ENCODE measurements around the gene TMEM198. TPM values are rescaled to one million over a fixed set of nuclear protein-coding genes. Genes with fewer than 3 reads are reported as not detected.

The TMEM198 gene
- total RNA-seq, 2 experiments from 2014 or later = 0.95 to 1.0 TPM

GRCh38 chr2:219544567-219544966, 739 bp downstream of the TMEM198 start:
- Mint-ChIP-seq H3K27me3 (peaks cover 17% of the 10 kb centered on the region), H3K4me3 (peak overlapping the region; percentile 74), H3K9me3 (no peaks in the 10 kb centered on the region), H3K36me3 (ENCODE audit: low read depth) (peaks cover 7% of the 10 kb centered on the region), H3K27ac (peak overlapping the region; percentile 44), H3K4me1 (peaks cover 23% of the 10 kb centered on the region)
- ChIA-PET CTCF (interaction anchor here (1.3 to 4.9 kb wide), 5 partner anchors 13 to 98 kb away, joined by 3 to 34 read pairs (median 3); partner anchors contain the start of gene STK11IP), POLR2A (interaction anchor here (2.4 kb wide), 1 partner anchor 8 kb away, joined by 12 read pairs; no protein-coding TSS in a partner anchor)
- no peak for DNase-seq

GRCh38 chr2:219545295-219545942, 1.6 kb downstream of the TMEM198 start:
- Mint-ChIP-seq H3K9me3 (no peaks in the 10 kb centered on the region), H3K27ac (no peak overlapping the region), H3K4me3 (no peak overlapping the region), H3K36me3 (ENCODE audit: low read depth) (peaks cover 4% of the 10 kb centered on the region), H3K27me3 (peaks cover 17% of the 10 kb centered on the region), H3K4me1 (peaks cover 23% of the 10 kb centered on the region)
- ChIA-PET CTCF (interaction anchor here (0.8 to 3.3 kb wide), 5 partner anchors 15 to 97 kb away, joined by 3 to 13 read pairs (median 3); partner anchors contain the start of gene STK11IP), POLR2A (interaction anchor here (2.4 kb wide), 1 partner anchor 7 kb away, joined by 12 read pairs; no protein-coding TSS in a partner anchor)
- no peak for DNase-seq

- Mint-ChIP-seq H3K27me3 (peaks cover 22% of the 10 kb centered on the region), H3K4me3 (no peak overlapping the region), H3K27ac (no peak overlapping the region), H3K9me3 (no peaks in the 10 kb centered on the region), H3K4me1 (peaks cover 24% of the 10 kb centered on the region), H3K36me3 (ENCODE audit: low read depth) (peaks cover 2% of the 10 kb centered on the region)
- CTCF ChIA-PET = interaction anchor here (0.8 to 3.3 kb wide), 5 partner anchors 14 to 96 kb away, joined by 3 to 13 read pairs (median 3); partner anchors contain the start of gene STK11IP
- POLR2A ChIA-PET = no interaction called here
- no peak for DNase-seq
These were observed 2.1 kb downstream of the TMEM198 start for GRCh38 chr2:219545943-219546352.

DNA sequence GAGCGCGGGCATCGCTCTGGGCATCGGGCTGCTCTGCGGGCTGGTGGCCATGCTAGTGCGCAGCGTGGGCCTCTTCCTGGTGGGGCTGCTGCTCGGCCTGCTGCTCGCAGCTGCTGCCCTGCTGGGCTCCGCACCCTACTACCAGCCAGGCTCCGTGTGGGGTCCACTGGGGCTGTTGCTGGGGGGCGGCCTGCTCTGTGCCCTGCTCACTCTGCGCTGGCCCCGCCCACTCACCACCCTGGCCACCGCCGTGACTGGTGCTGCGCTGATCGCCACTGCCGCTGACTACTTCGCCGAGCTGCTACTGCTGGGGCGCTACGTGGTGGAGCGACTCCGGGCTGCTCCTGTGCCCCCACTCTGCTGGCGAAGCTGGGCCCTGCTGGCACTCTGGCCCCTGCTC, 3.8 kb downstream of the TMEM198 start:
- CTCF ChIA-PET = interaction anchor here (3.6 kb wide), 1 partner anchor 13 kb away, joined by 12 read pairs; no protein-coding TSS in a partner anchor
- H3K27me3 Mint-ChIP-seq = peaks cover 32% of the 10 kb centered on the region
- no peaks in the 10 kb centered on the region for H3K9me3 Mint-ChIP-seq
- no peak for DNase-seq
- H3K4me3 Mint-ChIP-seq = no peak overlapping the region
- H3K36me3 Mint-ChIP-seq (ENCODE audit: low read depth) = no peaks in the 10 kb centered on the region
- H3K4me1 Mint-ChIP-seq = peaks cover 18% of the 10 kb centered on the region
- H3K27ac Mint-ChIP-seq = no peak overlapping the region
- POLR2A ChIA-PET = no interaction called here

DNA sequence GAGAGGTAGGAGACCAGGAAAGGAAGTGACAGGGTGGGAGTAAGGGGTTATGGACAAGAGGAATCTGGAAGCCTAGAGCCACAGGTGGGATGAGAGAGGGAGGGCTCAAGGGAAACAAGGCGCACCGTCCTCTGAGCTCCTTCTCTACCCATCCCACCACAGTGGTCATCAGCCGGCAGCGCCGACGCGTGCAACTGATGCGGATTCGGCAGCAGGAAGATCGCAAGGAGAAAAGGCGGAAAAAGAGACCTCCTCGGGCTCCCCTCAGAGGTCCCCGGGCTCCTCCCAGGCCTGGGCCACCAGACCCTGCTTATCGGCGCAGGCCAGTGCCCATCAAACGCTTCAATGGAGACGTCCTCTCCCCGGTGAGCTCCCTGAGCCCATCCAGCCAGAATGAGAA, 5.2 kb downstream of the TMEM198 start:
- ChIA-PET CTCF (interaction anchor here (0.9 to 3.6 kb wide), 2 partner anchors 9 to 11 kb away, joined by 4 to 12 read pairs; no protein-coding TSS in a partner anchor), POLR2A (no interaction called here)
- Mint-ChIP-seq H3K4me3 (no peak overlapping the region), H3K4me1 (peaks cover 15% of the 10 kb centered on the region), H3K36me3 (ENCODE audit: low read depth) (no peaks in the 10 kb centered on the region), H3K27me3 (peaks cover 37% of the 10 kb centered on the region), H3K27ac (no peak overlapping the region), H3K9me3 (no peaks in the 10 kb centered on the region)
- DNase-seq = no peak

DNA sequence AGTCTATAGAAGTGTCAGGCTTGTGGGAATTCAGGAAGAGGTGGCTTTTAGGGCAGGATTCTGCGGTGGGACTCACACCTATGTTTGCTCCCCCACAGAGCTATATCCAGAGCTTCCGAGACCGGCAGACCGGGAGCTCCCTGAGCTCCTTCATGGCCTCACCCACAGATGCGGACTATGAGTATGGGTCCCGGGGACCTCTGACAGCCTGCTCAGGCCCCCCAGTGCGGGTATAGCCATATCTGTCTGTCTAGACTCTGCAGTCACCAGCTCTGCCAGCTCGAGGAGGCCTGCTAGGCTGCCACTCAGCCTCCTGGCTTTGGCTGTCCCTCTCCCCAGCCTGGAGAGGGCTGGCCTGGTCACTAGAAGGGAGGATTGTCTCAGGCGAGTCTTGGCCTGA, 5.8 kb downstream of the TMEM198 start:
- H3K9me3 Mint-ChIP-seq = no peaks in the 10 kb centered on the region
- POLR2A ChIA-PET = no interaction called here
- no peak for DNase-seq

DNA sequence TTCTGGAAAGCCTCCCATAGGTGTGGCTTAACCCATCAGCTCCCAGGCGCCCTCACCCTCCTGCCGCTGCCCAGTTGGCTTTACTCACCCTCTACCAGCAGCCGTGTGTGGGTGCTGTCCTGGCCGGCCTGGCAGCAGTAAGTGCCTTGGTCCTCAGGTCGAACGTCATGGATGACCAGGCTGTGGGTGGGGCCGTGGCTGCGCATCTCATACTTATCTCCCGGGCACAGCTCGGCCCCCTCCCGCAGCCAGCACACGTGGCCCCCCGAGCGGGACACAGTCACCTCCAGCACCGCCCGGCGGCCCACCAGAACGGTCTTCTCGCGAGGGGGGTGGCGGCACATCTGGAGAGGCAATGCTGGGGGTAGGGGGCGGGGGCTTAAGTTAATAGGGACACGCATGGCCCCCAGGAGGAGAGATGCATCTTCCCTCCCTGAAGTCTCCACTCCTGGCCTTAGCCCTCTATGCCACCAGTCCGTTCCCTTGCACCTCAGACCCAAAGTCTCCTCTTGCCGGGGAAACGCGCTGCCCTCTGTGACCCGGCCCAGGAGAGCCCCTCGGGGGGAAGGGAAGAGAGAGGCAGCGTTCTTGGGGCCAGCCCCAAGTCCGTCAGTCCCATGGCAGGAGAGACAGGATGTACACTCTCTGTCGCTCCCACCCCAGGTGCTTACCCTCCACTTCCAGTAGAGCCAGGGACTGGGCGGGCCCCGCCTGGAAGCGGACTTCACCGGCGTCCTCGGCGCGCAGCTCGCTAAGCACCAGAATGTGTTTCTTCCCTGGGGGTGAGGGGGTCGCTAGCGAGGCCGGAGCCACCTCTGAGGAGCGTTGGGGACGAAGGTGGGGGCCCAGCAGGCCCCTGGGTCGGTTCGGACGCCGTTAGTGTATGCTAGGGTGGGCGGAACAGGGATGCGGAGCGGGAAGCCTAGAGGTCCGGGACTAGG, 7.9 kb downstream of the TMEM198 start:
- Mint-ChIP-seq H3K9me3 (no peaks in the 10 kb centered on the region), H3K4me3 (peak overlapping the region; percentile 70), H3K27ac (no peak overlapping the region), H3K36me3 (ENCODE audit: low read depth) (no peaks in the 10 kb centered on the region), H3K4me1 (peaks cover 8% of the 10 kb centered on the region), H3K27me3 (peaks cover 23% of the 10 kb centered on the region)
- no peak for DNase-seq
- CTCF ChIA-PET = interaction anchor here (1.1 to 3.6 kb wide), 5 partner anchors 9 to 11 kb away, joined by 3 to 12 read pairs (median 6); no protein-coding TSS in a partner anchor
- POLR2A ChIA-PET = interaction anchor here (1.0 to 2.0 kb wide), 3 partner anchors 8 to 54 kb away, joined by 3 to 12 read pairs (median 4); partner anchors contain the start of genes CHPF and TMEM198

More for the DNA sequence above, 5.8 kb downstream of the TMEM198 start:
- Mint-ChIP-seq H3K36me3 (ENCODE audit: low read depth) (no peaks in the 10 kb centered on the region), H3K27me3 (peaks cover 34% of the 10 kb centered on the region), H3K4me1 (peaks cover 10% of the 10 kb centered on the region), H3K27ac (no peak overlapping the region), H3K4me3 (no peak overlapping the region)
- CTCF ChIA-PET = interaction anchor here (0.9 to 3.6 kb wide), 2 partner anchors 8 to 11 kb away, joined by 4 to 12 read pairs; no protein-coding TSS in a partner anchor

DNA sequence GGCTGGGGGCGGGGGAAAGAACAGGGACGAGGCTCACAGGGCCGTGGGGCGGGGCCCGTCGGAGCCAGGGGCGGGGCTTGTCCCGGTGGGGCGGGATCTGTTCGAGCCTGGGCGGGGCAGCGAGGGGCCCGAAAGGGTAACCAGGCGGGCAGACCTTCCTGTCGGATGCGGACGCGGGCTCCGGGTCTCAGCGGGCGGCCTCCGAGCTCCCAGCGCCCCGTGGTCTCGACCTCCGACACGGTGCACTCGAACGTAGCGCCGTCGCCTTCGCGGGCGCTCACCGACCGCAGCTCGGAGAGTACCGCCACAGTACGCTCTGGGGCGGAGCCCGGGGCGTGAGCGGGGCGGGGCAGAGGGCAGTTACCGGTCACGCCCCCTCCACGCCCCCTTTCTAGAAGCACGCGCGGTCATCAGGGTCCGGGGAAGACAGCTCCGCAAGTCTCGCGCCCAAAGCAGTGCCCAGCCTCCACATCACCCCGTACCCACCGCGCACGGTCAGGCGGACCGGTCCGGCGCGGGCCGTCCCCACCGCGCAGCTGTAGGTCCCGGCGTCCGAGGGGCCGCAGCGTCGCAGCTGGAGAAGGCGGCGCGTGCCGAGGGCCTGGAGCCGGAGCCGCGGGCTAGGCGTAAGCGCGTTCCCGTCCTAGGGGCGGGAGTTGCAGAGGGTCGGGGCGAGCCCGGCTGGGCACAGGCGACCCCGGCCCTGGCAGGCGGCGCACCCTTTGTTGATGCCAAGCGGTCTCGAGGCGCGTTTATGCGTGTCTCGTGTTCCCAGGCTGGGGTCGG, 8.7 kb downstream of the TMEM198 start:
- Mint-ChIP-seq H3K4me1 (peaks cover 8% of the 10 kb centered on the region), H3K27me3 (peaks cover 23% of the 10 kb centered on the region)

DNA sequence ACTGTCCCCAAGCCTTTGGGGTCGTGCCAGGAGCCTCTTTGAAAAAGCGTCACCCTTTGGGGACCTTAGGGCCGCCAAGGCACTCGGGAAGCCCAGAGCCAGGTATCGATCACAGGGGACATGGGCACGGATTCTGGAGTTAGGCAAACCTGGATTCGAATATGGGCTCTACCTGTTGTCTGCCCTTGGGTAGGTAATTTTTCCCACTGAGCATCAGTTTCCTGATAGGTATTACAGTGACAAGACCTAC, 9.3 kb downstream of the TMEM198 start:
- DNase-seq = no peak
- H3K36me3 Mint-ChIP-seq (ENCODE audit: low read depth) = no peaks in the 10 kb centered on the region
- no peaks in the 10 kb centered on the region for H3K9me3 Mint-ChIP-seq
- peak overlapping the region; percentile 24 for H3K4me3 Mint-ChIP-seq
- CTCF ChIA-PET = interaction anchor here (1.1 to 1.5 kb wide), 3 partner anchors 9 to 12 kb away, joined by 3 to 6 read pairs (median 4); no protein-coding TSS in a partner anchor
- peaks cover 23% of the 10 kb centered on the region for H3K27me3 Mint-ChIP-seq
- H3K27ac Mint-ChIP-seq = no peak overlapping the region
- peaks cover 8% of the 10 kb centered on the region for H3K4me1 Mint-ChIP-seq
- POLR2A ChIA-PET = interaction anchor here (2.0 kb wide), 1 partner anchor 9 kb away, joined by 12 read pairs; the partner anchor contains the start of genes CHPF and TMEM198

More for the DNA sequence above, 8.7 kb downstream of the TMEM198 start:
- Mint-ChIP-seq H3K9me3 (no peaks in the 10 kb centered on the region), H3K27ac (no peak overlapping the region), H3K36me3 (ENCODE audit: low read depth) (no peaks in the 10 kb centered on the region), H3K4me3 (peak overlapping the region; percentile 70)
- ChIA-PET POLR2A (interaction anchor here (1.0 to 2.0 kb wide), 2 partner anchors 9 to 55 kb away, joined by 4 to 12 read pairs; partner anchors contain the start of genes CHPF and TMEM198), CTCF (interaction anchor here (0.6 to 1.5 kb wide), 4 partner anchors 10 to 57 kb away, joined by 3 to 6 read pairs (median 4); no protein-coding TSS in a partner anchor)
- DNase-seq = peak; percentile 81

DNA sequence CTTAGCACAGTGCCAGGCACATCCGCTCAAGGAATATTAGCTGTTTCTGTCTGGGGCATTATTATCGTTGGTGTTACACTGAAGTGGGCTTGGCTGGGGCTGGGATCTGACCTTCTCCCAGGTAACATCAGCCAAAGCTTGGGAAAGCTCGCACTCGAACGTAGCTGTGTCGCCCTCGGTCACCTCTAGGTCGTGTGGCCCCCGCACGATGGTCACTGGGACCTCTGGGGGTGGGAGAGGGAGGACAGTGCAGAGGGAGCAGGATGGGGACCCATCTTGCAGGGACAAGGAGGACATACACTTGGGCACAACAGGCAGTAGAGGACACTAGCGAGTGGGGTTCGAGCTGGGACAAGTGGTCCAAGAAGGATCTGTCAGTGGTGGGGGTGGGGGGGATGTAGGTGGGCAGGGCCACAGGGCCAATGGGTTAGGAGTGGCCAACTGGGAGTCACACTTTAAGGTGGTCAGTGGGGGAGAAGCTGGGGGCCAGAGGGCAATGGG, 9.7 kb downstream of the TMEM198 start:
- Mint-ChIP-seq H3K9me3 (no peaks in the 10 kb centered on the region), H3K4me3 (peak overlapping the region; percentile 24), H3K4me1 (peaks cover 8% of the 10 kb centered on the region), H3K27me3 (peaks cover 23% of the 10 kb centered on the region), H3K27ac (no peak overlapping the region), H3K36me3 (ENCODE audit: low read depth) (no peaks in the 10 kb centered on the region)
- CTCF ChIA-PET = interaction anchor here (1.5 kb wide), 1 partner anchor 11 kb away, joined by 4 read pairs; no protein-coding TSS in a partner anchor
- POLR2A ChIA-PET = interaction anchor here (2.0 kb wide), 1 partner anchor 10 kb away, joined by 12 read pairs; the partner anchor contains the start of genes CHPF and TMEM198
- no peak for DNase-seq

DNA sequence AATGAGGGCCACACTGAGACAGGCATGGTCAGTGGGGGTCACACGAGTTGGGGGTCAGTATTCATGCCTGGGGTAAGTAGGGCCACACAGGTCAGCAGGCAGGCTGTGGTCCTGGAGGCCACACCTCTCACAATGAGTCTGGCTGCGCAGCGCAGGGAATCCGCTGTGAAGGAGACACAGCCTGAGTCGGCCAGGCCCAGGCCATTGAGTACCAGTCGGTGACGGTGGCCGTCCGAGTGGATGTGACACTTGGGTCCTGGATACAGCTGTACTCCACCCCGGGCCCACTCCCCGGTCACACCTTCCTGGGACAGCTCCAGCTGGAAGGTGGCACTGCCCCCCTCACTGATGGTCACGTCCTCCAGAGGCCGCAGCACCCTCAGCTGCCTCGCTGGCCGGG, 10.5 kb downstream of the TMEM198 start:
- no peak overlapping the region for H3K4me3 Mint-ChIP-seq

DNA sequence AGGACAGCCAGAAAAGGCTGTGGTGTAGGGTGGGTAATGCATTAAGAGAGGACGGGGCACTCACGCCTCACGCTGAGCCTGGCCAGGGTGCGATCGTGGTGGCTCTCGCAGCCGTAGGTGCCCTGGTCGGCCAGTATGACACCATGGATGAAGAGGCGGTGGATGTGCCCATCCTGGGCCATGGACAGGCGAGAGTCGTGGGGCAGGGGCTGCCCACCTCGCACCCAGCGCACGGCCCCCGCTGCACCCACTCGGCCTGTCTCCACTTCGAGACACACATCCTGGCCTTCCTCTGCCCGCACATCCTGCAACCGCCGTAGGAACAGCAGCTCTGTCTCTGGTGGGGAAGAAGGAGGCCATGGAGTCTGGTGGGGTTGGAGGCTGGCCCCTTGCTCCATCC, 12.1 kb downstream of the TMEM198 start:
- H3K36me3 Mint-ChIP-seq (ENCODE audit: low read depth) = no peaks in the 10 kb centered on the region
- no peaks in the 10 kb centered on the region for H3K9me3 Mint-ChIP-seq
- H3K27ac Mint-ChIP-seq = no peak overlapping the region
- ChIA-PET POLR2A (no interaction called here), CTCF (no interaction called here)
- no peak for DNase-seq
- H3K27me3 Mint-ChIP-seq = peaks cover 17% of the 10 kb centered on the region
- peaks cover 8% of the 10 kb centered on the region for H3K4me1 Mint-ChIP-seq
- no peak overlapping the region for H3K4me3 Mint-ChIP-seq

More for the DNA sequence above, 10.5 kb downstream of the TMEM198 start:
- Mint-ChIP-seq H3K9me3 (no peaks in the 10 kb centered on the region), H3K4me1 (peaks cover 8% of the 10 kb centered on the region), H3K27ac (no peak overlapping the region), H3K27me3 (peaks cover 23% of the 10 kb centered on the region), H3K36me3 (ENCODE audit: low read depth) (no peaks in the 10 kb centered on the region)
- CTCF ChIA-PET = interaction anchor here (1.0 to 1.6 kb wide), 2 partner anchors 11 to 13 kb away, joined by 4 to 5 read pairs; partner anchors contain the start of genes CHPF and TMEM198
- POLR2A ChIA-PET = no interaction called here
- no peak for DNase-seq

All from activated CD4-positive, alpha-beta memory T cell treated with anti-CD3 and anti-CD28 coated beads, Interleukin-2, amount 10 ng/mL, durations not matched to agents 7 days and 5 days (primary cell).